GM23338 (cell line): ENCODE measurements around the gene DHX58. TPM values are rescaled to one million over a fixed set of nuclear protein-coding genes. Genes with fewer than 3 reads are reported as not detected.

Experiments used
- ATAC-seq: fragments of 200-7000 bp; cut with Tn5 transposase; 3 replicates; pipeline ENCODE4 v1.9.1; 2020
- DNase-seq: peaks from one replicate; pipeline ENCODE4 v3.0.0-alpha.2; 2015; ENCODE audit warnings: low spot score
- H2AFZ ChIP-seq: fragments of 200-600 bp; sonication (generic); 2 replicates; pipeline ENCODE4 v1.8.0; 2016; ENCODE audit warnings: antibody characterized with exemption, mild to moderate bottlenecking, moderate library complexity
- H3F3A ChIP-seq: fragments of 200-600 bp; sonication (generic); replicated peaks from 2 replicates; pipeline ENCODE4 v1.8.0; 2017; ENCODE audit warnings: antibody characterized with exemption, mixed run types, low read depth
- H3K27ac ChIP-seq: fragments of 200-600 bp; sonication (generic); 2 replicates; pipeline ENCODE4 v1.6.1; 2016; ENCODE audit warnings: low read depth
- H3K27me3 ChIP-seq: fragments of 200-600 bp; sonication (generic); 2 replicates; pipeline ENCODE4 v1.8.0; 2016; ENCODE audit warnings: mild to moderate bottlenecking, mixed run types, moderate library complexity; ENCODE audit not compliant: insufficient read depth
- H3K36me3 ChIP-seq: fragments of 200-600 bp; sonication (generic); 2 replicates; pipeline ENCODE4 v1.8.0; 2016; ENCODE audit warnings: mild to moderate bottlenecking; ENCODE audit not compliant: insufficient read depth
- H3K4me1 ChIP-seq: fragments of 200-600 bp; sonication (generic); 2 replicates; pipeline ENCODE4 v1.8.0; 2016; ENCODE audit warnings: mild to moderate bottlenecking, moderate library complexity; ENCODE audit not compliant: insufficient read depth
- H3K4me2 ChIP-seq: fragments of 200-600 bp; sonication (generic); 2 replicates; pipeline ENCODE4 v1.7.1; 2017; ENCODE audit warnings: mixed run types
- H3K4me3 ChIP-seq: fragments of 200-600 bp; sonication (generic); 2 replicates; pipeline ENCODE4 v1.6.1; 2016; ENCODE audit warnings: mixed run types
- H3K79me2 ChIP-seq: fragments of 200-600 bp; sonication (generic); replicated peaks from 2 replicates; pipeline ENCODE4 v1.8.0; 2017; ENCODE audit warnings: mild to moderate bottlenecking; ENCODE audit not compliant: insufficient read depth
- H3K9me2 ChIP-seq: fragments of 200-600 bp; sonication (generic); 2 replicates; pipeline ENCODE4 v1.8.0; 2017; ENCODE audit not compliant: insufficient read depth
- H4K20me1 ChIP-seq: fragments of 200-600 bp; sonication (generic); replicated peaks from 2 replicates; pipeline ENCODE4 v1.8.0; 2017; ENCODE audit warnings: mild to moderate bottlenecking; ENCODE audit not compliant: insufficient read depth
- H3K27ac Mint-ChIP-seq: 2 replicates; pipeline ENCODE4 v1.8.0; 2020; ENCODE audit warnings: inconsistent platforms, mild to moderate bottlenecking, moderate library complexity, mixed read lengths
- H3K27me3 Mint-ChIP-seq: 3 replicates; pipeline ENCODE4 v1.8.0; 2022; ENCODE audit warnings: low read depth, mild to moderate bottlenecking, moderate library complexity, mixed read lengths, inconsistent platforms; ENCODE audit not compliant: insufficient read depth, poor library complexity
- H3K36me3 Mint-ChIP-seq: 3 replicates; pipeline ENCODE4 v1.8.0; 2021; ENCODE audit warnings: low read depth, mild to moderate bottlenecking, inconsistent platforms, moderate library complexity, mixed read lengths
- H3K4me1 Mint-ChIP-seq: 3 replicates; pipeline ENCODE4 v1.8.0; 2020; ENCODE audit warnings: mild to moderate bottlenecking, inconsistent platforms, mixed read lengths
- H3K4me3 Mint-ChIP-seq: 3 replicates; pipeline ENCODE4 v1.8.0; 2021; ENCODE audit warnings: moderate library complexity, mild to moderate bottlenecking, inconsistent platforms, mixed read lengths
- H3K9me3 Mint-ChIP-seq: 3 replicates; pipeline ENCODE4 v1.8.0; 2020; ENCODE audit warnings: moderate library complexity, mild to moderate bottlenecking, inconsistent platforms, mixed read lengths
- CREB1 ChIP-seq: fragments of 250-450 bp; sonication (Bioruptor Pico); IDR thresholded peaks from 2 replicates; pipeline ENCODE4 v1.5.0; 2020; ENCODE audit warnings: low read depth, mild to moderate bottlenecking, moderate library complexity
- EZH2phosphoT487 ChIP-seq: fragments of 200-600 bp; sonication (generic); IDR thresholded peaks from one replicate; pipeline ENCODE4 v1.8.1; 2018; ENCODE audit warnings: antibody characterized with exemption; ENCODE audit not compliant: unreplicated experiment
- JUNB ChIP-seq: IDR thresholded peaks from one replicate; pipeline ENCODE4 v1.6.1; 2016; ENCODE audit warnings: antibody characterized with exemption; ENCODE audit not compliant: unreplicated experiment
- NANOG ChIP-seq: IDR thresholded peaks from 2 replicates; pipeline ENCODE4 v1.6.1; 2016; ENCODE audit warnings: antibody characterized with exemption, borderline replicate concordance
- STAT1 ChIP-seq: IDR thresholded peaks from one replicate; pipeline ENCODE4 v1.6.1; 2016; ENCODE audit warnings: antibody characterized with exemption; ENCODE audit not compliant: unreplicated experiment
- ZNF114 ChIP-seq: fragments of 250-450 bp; sonication (Bioruptor Pico); IDR thresholded peaks from 2 replicates; pipeline ENCODE4 v1.5.0; 2020; ENCODE audit warnings: mild to moderate bottlenecking, moderate library complexity
- polyA plus RNA-seq: library from polyadenylated mRNA; unstranded; fragments of >200 nt; fragmentation: Nextera tagmentation; extraction: Ambion mirVana; gene quantifications from 2 replicates; pipeline ENCODE4 v1.2.1, GENCODE V29; 2016
- total RNA-seq: library from RNA; depleted of rRNA; stranded (reverse); fragments of >200 nt; shearing (Covaris generic); gene quantifications from 2 replicates; pipeline ENCODE4 v1.2.3, GENCODE V29; 2014
- TF ChIP-seq, protein P1 (sequence below), 2 experiments: fragments of 200-600 bp in 1 of 2; sonication (generic) in 1 of 2; conservative IDR thresholded peaks; 2 replicates each; pipeline versions ENCODE4 v1.5.1 to v1.6.1; 2016 to 2017; ENCODE audit warnings: antibody characterized with exemption in 2 of 2, low read depth in 2 of 2, mild to moderate bottlenecking in 2 of 2, moderate library complexity in 1 of 2
- TF ChIP-seq, protein P2 (sequence below): IDR thresholded peaks from 2 replicates; pipeline ENCODE4 v1.6.1; 2016; ENCODE audit warnings: antibody characterized with exemption
- TF ChIP-seq, protein P3 (sequence below): fragments of 250-450 bp; sonication (Bioruptor Pico); IDR thresholded peaks from 2 replicates; pipeline ENCODE4 v1.5.0; 2020; ENCODE audit warnings: mild to moderate bottlenecking, moderate library complexity

Gene DHX58
- total and polyA plus RNA-seq, 2 experiments from 2014 or later: 4.1 to 6.6 TPM

DNA sequence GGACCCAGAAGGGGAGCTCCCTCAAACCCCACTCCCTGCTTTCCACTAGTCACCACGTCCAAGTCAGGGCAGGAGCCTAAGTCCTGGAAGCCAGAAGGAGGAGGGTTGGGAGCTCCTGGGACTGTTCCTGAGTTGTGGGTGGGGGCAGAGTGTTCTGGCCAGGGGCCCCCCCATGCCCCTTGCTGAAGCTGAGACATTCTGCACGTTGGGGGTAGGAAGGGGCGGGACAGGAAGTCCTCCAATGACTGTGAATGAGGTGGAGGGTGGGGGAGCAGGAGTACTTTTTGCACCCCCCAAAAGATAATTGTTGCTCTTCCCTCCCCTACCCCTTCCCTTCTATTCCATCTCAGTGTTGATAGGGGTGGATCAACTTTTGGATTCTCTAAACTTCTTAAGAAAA lies 40.7 kb downstream of the DHX58 start:
- H3K4me3 ChIP-seq: peak overlapping the region; percentile 78
- no peaks in the 10 kb centered on the region for H3F3A ChIP-seq
- DNase-seq (no peak), ATAC-seq (peak; percentile 12)
- H3K4me1 Mint-ChIP-seq: peaks cover 23% of the 10 kb centered on the region; the same call in 2 of the 3 replicates
- no peaks in the 10 kb centered on the region for H3K9me2 ChIP-seq
- peaks cover 19% of the 10 kb centered on the region for H3K27me3 Mint-ChIP-seq
- H3K27ac ChIP-seq: no peak overlapping the region
- no peak overlapping the region for H3K27ac Mint-ChIP-seq
- no peak for TF ChIP-seq NANOG
- no peak for TF ChIP-seq EZH2phosphoT487
- TF ChIP-seq, protein P1, sequence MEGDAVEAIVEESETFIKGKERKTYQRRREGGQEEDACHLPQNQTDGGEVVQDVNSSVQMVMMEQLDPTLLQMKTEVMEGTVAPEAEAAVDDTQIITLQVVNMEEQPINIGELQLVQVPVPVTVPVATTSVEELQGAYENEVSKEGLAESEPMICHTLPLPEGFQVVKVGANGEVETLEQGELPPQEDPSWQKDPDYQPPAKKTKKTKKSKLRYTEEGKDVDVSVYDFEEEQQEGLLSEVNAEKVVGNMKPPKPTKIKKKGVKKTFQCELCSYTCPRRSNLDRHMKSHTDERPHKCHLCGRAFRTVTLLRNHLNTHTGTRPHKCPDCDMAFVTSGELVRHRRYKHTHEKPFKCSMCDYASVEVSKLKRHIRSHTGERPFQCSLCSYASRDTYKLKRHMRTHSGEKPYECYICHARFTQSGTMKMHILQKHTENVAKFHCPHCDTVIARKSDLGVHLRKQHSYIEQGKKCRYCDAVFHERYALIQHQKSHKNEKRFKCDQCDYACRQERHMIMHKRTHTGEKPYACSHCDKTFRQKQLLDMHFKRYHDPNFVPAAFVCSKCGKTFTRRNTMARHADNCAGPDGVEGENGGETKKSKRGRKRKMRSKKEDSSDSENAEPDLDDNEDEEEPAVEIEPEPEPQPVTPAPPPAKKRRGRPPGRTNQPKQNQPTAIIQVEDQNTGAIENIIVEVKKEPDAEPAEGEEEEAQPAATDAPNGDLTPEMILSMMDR (conservative IDR thresholded peaks at IDR 0.05; ENCODE audit: low read depth in 2 of 2): no peak
- TF ChIP-seq, protein P2, sequence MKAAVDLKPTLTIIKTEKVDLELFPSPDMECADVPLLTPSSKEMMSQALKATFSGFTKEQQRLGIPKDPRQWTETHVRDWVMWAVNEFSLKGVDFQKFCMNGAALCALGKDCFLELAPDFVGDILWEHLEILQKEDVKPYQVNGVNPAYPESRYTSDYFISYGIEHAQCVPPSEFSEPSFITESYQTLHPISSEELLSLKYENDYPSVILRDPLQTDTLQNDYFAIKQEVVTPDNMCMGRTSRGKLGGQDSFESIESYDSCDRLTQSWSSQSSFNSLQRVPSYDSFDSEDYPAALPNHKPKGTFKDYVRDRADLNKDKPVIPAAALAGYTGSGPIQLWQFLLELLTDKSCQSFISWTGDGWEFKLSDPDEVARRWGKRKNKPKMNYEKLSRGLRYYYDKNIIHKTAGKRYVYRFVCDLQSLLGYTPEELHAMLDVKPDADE: no peak; the same call in 1 of the 2 replicates
- no peak for TF ChIP-seq JUNB
- TF ChIP-seq STAT1: no peak
- TF ChIP-seq, protein P3, sequence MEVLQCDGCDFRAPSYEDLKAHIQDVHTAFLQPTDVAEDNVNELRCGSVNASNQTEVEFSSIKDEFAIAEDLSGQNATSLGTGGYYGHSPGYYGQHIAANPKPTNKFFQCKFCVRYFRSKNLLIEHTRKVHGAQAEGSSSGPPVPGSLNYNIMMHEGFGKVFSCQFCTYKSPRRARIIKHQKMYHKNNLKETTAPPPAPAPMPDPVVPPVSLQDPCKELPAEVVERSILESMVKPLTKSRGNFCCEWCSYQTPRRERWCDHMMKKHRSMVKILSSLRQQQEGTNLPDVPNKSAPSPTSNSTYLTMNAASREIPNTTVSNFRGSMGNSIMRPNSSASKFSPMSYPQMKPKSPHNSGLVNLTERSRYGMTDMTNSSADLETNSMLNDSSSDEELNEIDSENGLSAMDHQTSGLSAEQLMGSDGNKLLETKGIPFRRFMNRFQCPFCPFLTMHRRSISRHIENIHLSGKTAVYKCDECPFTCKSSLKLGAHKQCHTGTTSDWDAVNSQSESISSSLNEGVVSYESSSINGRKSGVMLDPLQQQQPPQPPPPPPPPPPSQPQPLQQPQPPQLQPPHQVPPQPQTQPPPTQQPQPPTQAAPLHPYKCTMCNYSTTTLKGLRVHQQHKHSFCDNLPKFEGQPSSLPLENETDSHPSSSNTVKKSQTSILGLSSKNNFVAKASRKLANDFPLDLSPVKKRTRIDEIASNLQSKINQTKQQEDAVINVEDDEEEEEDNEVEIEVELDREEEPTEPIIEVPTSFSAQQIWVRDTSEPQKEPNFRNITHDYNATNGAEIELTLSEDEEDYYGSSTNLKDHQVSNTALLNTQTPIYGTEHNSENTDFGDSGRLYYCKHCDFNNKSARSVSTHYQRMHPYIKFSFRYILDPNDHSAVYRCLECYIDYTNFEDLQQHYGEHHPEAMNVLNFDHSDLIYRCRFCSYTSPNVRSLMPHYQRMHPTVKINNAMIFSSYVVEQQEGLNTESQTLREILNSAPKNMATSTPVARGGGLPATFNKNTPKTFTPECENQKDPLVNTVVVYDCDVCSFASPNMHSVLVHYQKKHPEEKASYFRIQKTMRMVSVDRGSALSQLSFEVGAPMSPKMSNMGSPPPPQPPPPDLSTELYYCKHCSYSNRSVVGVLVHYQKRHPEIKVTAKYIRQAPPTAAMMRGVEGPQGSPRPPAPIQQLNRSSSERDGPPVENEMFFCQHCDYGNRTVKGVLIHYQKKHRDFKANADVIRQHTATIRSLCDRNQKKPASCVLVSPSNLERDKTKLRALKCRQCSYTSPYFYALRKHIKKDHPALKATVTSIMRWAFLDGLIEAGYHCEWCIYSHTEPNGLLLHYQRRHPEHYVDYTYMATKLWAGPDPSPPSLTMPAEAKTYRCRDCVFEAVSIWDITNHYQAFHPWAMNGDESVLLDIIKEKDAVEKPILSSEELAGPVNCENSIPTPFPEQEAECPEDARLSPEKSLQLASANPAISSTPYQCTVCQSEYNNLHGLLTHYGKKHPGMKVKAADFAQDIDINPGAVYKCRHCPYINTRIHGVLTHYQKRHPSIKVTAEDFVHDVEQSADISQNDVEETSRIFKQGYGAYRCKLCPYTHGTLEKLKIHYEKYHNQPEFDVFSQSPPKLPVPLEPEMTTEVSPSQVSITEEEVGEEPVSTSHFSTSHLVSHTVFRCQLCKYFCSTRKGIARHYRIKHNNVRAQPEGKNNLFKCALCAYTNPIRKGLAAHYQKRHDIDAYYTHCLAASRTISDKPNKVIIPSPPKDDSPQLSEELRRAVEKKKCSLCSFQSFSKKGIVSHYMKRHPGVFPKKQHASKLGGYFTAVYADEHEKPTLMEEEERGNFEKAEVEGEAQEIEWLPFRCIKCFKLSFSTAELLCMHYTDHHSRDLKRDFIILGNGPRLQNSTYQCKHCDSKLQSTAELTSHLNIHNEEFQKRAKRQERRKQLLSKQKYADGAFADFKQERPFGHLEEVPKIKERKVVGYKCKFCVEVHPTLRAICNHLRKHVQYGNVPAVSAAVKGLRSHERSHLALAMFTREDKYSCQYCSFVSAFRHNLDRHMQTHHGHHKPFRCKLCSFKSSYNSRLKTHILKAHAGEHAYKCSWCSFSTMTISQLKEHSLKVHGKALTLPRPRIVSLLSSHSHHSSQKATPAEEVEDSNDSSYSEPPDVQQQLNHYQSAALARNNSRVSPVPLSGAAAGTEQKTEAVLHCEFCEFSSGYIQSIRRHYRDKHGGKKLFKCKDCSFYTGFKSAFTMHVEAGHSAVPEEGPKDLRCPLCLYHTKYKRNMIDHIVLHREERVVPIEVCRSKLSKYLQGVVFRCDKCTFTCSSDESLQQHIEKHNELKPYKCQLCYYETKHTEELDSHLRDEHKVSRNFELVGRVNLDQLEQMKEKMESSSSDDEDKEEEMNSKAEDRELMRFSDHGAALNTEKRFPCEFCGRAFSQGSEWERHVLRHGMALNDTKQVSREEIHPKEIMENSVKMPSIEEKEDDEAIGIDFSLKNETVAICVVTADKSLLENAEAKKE (CRISPR knock-in tag): no peak
- no peak for TF ChIP-seq ZNF114 (CRISPR knock-in tag)
- no peak for TF ChIP-seq CREB1 (CRISPR knock-in tag)
- H3K36me3 ChIP-seq: no peaks in the 10 kb centered on the region
- H3K4me3 Mint-ChIP-seq: peak overlapping the region; percentile 73
- H3K9me3 Mint-ChIP-seq: no peaks in the 10 kb centered on the region
- no peaks in the 10 kb centered on the region for H3K36me3 Mint-ChIP-seq
- peak overlapping the region; percentile 96 for H2AFZ ChIP-seq
- H4K20me1 ChIP-seq: no peaks in the 10 kb centered on the region
- H3K79me2 ChIP-seq: no peaks in the 10 kb centered on the region
- 0 out of 2 replicates have a peak, but pooled peaks cover 9% of the 10 kb centered on the region for H3K27me3 ChIP-seq
- peak overlapping the region; percentile 88 for H3K4me2 ChIP-seq
- peaks cover 9% of the 10 kb centered on the region; the same call in 1 of the 2 replicates for H3K4me1 ChIP-seq
